Right lobe of liver (tissue), 4 donors: Measurements from ENCODE around the gene EVA1A.

Experiments
- CTCF ChIP-seq, 4 donors: fragments of 200-600 bp in 3 of 4; fragments of 450-650 bp in 1 of 4; IDR thresholded peaks; one replicate each; pipeline versions ENCODE4 v1.5.1 to v1.8.0; 2016 to 2022; ENCODE audit warnings: antibody characterized with exemption in 4 of 4, mild to moderate bottlenecking in 2 of 4
- POLR2A ChIP-seq: fragments of 450-650 bp; IDR thresholded peaks from one replicate; pipeline ENCODE4 v1.6.1; 2017; ENCODE audit warnings: antibody characterized with exemption, mild to moderate bottlenecking
- donor health status: DM: no; HTN: no; CAD: no.
- donor health status: DM: no; HTN: no; CAD: no.
- donor health status: DM: no; HTN: yes; CAD: no.

GRCh38 chr2:75560768-75561565 lies at the start of gene EVA1A:
- TF ChIP-seq CTCF (IDR thresholded peaks at IDR 0.05) (no peak), POLR2A (peak; percentile 2)
